Measurements from ENCODE around the gene APOBEC3F.
"Not testable (repeated sequence)": the region's sequence is repeated elsewhere in the genome, so short reads cannot be mapped to it uniquely, and the experiment has no call there.

Gene APOBEC3F
- total RNA-seq, result 8.6 to 18.2 (median 12.0) reads per million in 3 donors

GRCh38 chr22:39040538-39041296, at the start of gene APOBEC3F:
TSS of gene APOBEC3F (plus strand) at chr22:39040864. CDS start at chr22:39040961, 97 bp downstream.
- Histone ChIP-seq H3K4me3 (ENCODE audit: insufficient read depth, low read depth, low read length, poor library complexity, severe bottlenecking) (peak within 1 kb of the TSS; percentile 58), H3K27ac (ENCODE audit: insufficient read depth, low read length, poor library complexity, severe bottlenecking) (peak within 1 kb of the TSS; percentile 77)
- DNase-seq, result peak; percentile 49 to 66 (median 52)
- not testable (repeated sequence) for H3K27me3 ChIP-seq (replicated peaks; ENCODE audit: control insufficient read depth, insufficient read depth, low read length, poor library complexity, severe bottlenecking); H3K4me1 ChIP-seq (ENCODE audit: control insufficient read depth, insufficient read depth, low read length, poor library complexity, severe bottlenecking); H3K9me3 ChIP-seq (ENCODE audit: control insufficient read depth, low read length); H3K36me3 ChIP-seq (ENCODE audit: control insufficient read depth, insufficient read depth, low read length)

GRCh38 chr22:38992871-38993371, 47.7 kb upstream of the APOBEC3F start:
- H3K36me3 ChIP-seq (ENCODE audit: control insufficient read depth, insufficient read depth, low read length); H3K27ac ChIP-seq (ENCODE audit: insufficient read depth, low read length, poor library complexity, severe bottlenecking); H3K4me3 ChIP-seq (ENCODE audit: insufficient read depth, low read depth, low read length, poor library complexity, severe bottlenecking); H3K27me3 ChIP-seq (replicated peaks; ENCODE audit: control insufficient read depth, insufficient read depth, low read length, poor library complexity, severe bottlenecking); DNase-seq; H3K9me3 ChIP-seq (ENCODE audit: control insufficient read depth, low read length): not testable (repeated sequence)
- H3K4me1 ChIP-seq (ENCODE audit: control insufficient read depth, insufficient read depth, low read length, poor library complexity, severe bottlenecking), result peaks cover 17% of the 10 kb centered on the region

GRCh38 chr22:38996105-38996504, 44.6 kb upstream of the APOBEC3F start:
- Histone ChIP-seq H3K4me3 (ENCODE audit: insufficient read depth, low read depth, low read length, poor library complexity, severe bottlenecking) (no peak overlapping the region), H3K27ac (ENCODE audit: insufficient read depth, low read length, poor library complexity, severe bottlenecking) (no peak overlapping the region), H3K9me3 (ENCODE audit: control insufficient read depth, low read length) (no peaks in the 10 kb centered on the region), H3K36me3 (ENCODE audit: control insufficient read depth, insufficient read depth, low read length) (no peaks in the 10 kb centered on the region), H3K27me3 (replicated peaks; ENCODE audit: control insufficient read depth, insufficient read depth, low read length, poor library complexity, severe bottlenecking) (no peaks in the 10 kb centered on the region), H3K4me1 (ENCODE audit: control insufficient read depth, insufficient read depth, low read length, poor library complexity, severe bottlenecking) (no peaks in the 10 kb centered on the region)
- no peak for DNase-seq

- Histone ChIP-seq H3K9me3 (ENCODE audit: control insufficient read depth, low read length) (no peaks in the 10 kb centered on the region), H3K27ac (ENCODE audit: insufficient read depth, low read length, poor library complexity, severe bottlenecking) (no peak overlapping the region), H3K4me1 (ENCODE audit: control insufficient read depth, insufficient read depth, low read length, poor library complexity, severe bottlenecking) (no peaks in the 10 kb centered on the region), H3K36me3 (ENCODE audit: control insufficient read depth, insufficient read depth, low read length) (no peaks in the 10 kb centered on the region), H3K27me3 (replicated peaks; ENCODE audit: control insufficient read depth, insufficient read depth, low read length, poor library complexity, severe bottlenecking) (no peaks in the 10 kb centered on the region), H3K4me3 (ENCODE audit: insufficient read depth, low read depth, low read length, poor library complexity, severe bottlenecking) (no peak overlapping the region)
- DNase-seq, result no peak
These were observed 43.1 kb upstream of the APOBEC3F start for GRCh38 chr22:38997518-38997917.

GRCh38 chr22:39003165-39003638, 37.5 kb upstream of the APOBEC3F start:
- Histone ChIP-seq H3K4me1 (ENCODE audit: control insufficient read depth, insufficient read depth, low read length, poor library complexity, severe bottlenecking) (no peaks in the 10 kb centered on the region), H3K4me3 (ENCODE audit: insufficient read depth, low read depth, low read length, poor library complexity, severe bottlenecking) (no peak overlapping the region)

GRCh38 chr22:39007177-39007576, 33.5 kb upstream of the APOBEC3F start:
- H3K4me3 ChIP-seq (ENCODE audit: insufficient read depth, low read depth, low read length, poor library complexity, severe bottlenecking), result no peak overlapping the region
- H3K4me1 ChIP-seq (ENCODE audit: control insufficient read depth, insufficient read depth, low read length, poor library complexity, severe bottlenecking), result no peaks in the 10 kb centered on the region
- no peaks in the 10 kb centered on the region for H3K36me3 ChIP-seq (ENCODE audit: control insufficient read depth, insufficient read depth, low read length)
- no peak for DNase-seq
- no peak overlapping the region for H3K27ac ChIP-seq (ENCODE audit: insufficient read depth, low read length, poor library complexity, severe bottlenecking)
- H3K27me3 ChIP-seq (replicated peaks; ENCODE audit: control insufficient read depth, insufficient read depth, low read length, poor library complexity, severe bottlenecking), result no peaks in the 10 kb centered on the region
- no peaks in the 10 kb centered on the region for H3K9me3 ChIP-seq (ENCODE audit: control insufficient read depth, low read length)

More at GRCh38 chr22:39003165-39003638, 37.5 kb upstream of the APOBEC3F start:
- peak; percentile 57 to 68 (median 59) for DNase-seq
- Histone ChIP-seq H3K9me3 (ENCODE audit: control insufficient read depth, low read length) (no peaks in the 10 kb centered on the region), H3K36me3 (ENCODE audit: control insufficient read depth, insufficient read depth, low read length) (no peaks in the 10 kb centered on the region), H3K27me3 (replicated peaks; ENCODE audit: control insufficient read depth, insufficient read depth, low read length, poor library complexity, severe bottlenecking) (no peaks in the 10 kb centered on the region), H3K27ac (ENCODE audit: insufficient read depth, low read length, poor library complexity, severe bottlenecking) (no peak overlapping the region)

DNA sequence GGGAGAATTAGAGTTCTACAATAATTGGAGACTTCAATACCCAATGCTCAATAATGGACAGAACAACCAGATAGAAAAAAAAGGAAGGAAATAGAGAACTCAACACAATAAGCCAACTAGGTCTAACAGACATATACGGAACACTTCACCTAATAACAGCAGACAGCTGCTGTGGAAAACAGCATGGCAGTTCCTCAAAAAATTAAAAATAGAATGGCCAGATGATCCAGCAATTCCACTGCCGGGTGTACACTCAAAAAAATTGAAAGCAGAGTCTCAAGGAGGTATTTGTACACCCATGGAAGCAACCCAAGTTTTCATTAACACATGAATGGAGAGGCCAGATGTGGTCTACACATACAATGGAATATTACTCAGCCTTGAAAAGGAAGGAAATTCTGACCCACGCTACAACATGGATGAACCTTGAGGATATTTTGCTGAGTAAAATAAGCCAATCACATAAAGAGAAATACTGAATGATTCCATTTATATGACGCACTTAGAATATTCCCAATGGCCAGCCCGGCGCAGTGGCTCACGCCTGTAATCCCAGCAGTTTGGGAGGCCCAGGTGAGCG, 32.3 kb upstream of the APOBEC3F start:
- not testable (repeated sequence) for DNase-seq; H3K36me3 ChIP-seq (ENCODE audit: control insufficient read depth, insufficient read depth, low read length); H3K27me3 ChIP-seq (replicated peaks; ENCODE audit: control insufficient read depth, insufficient read depth, low read length, poor library complexity, severe bottlenecking); H3K4me3 ChIP-seq (ENCODE audit: insufficient read depth, low read depth, low read length, poor library complexity, severe bottlenecking); H3K27ac ChIP-seq (ENCODE audit: insufficient read depth, low read length, poor library complexity, severe bottlenecking); H3K4me1 ChIP-seq (ENCODE audit: control insufficient read depth, insufficient read depth, low read length, poor library complexity, severe bottlenecking); H3K9me3 ChIP-seq (ENCODE audit: control insufficient read depth, low read length)

DNA sequence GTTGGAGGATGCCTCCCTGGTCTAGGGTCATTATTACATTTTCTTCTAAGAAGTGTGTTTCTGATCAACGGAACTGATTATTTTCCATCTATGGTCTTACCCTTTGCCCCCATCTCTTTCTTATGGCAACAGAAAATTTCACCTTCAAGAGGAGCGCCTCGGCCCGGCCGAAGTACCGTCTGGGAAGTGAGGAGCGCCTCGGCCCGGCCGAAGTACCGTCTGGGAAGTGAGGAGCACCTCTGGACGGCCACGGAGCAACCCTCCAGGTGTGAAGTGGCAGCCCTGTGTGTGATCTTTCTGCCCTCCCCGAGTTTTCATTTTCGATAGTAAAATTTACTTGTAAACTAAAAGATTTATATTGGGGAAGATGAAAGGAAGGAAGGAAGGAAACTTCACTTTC, 29.7 kb upstream of the APOBEC3F start:
- no peaks in the 10 kb centered on the region for H3K36me3 ChIP-seq (ENCODE audit: control insufficient read depth, insufficient read depth, low read length)
- H3K4me3 ChIP-seq (ENCODE audit: insufficient read depth, low read depth, low read length, poor library complexity, severe bottlenecking), result no peak overlapping the region
- H3K27ac ChIP-seq (ENCODE audit: insufficient read depth, low read length, poor library complexity, severe bottlenecking), result no peak overlapping the region
- peaks cover 8% of the 10 kb centered on the region for H3K4me1 ChIP-seq (ENCODE audit: control insufficient read depth, insufficient read depth, low read length, poor library complexity, severe bottlenecking)
- no peaks in the 10 kb centered on the region for H3K9me3 ChIP-seq (ENCODE audit: control insufficient read depth, low read length)
- no peaks in the 10 kb centered on the region for H3K27me3 ChIP-seq (replicated peaks; ENCODE audit: control insufficient read depth, insufficient read depth, low read length, poor library complexity, severe bottlenecking)
- no peak for DNase-seq

GRCh38 chr22:39012533-39013511, 27.8 kb upstream of the APOBEC3F start:
- peaks cover 8% of the 10 kb centered on the region for H3K4me1 ChIP-seq (ENCODE audit: control insufficient read depth, insufficient read depth, low read length, poor library complexity, severe bottlenecking)
- H3K27me3 ChIP-seq (replicated peaks; ENCODE audit: control insufficient read depth, insufficient read depth, low read length, poor library complexity, severe bottlenecking), result no peaks in the 10 kb centered on the region
- peaks cover 4% of the 10 kb centered on the region for H3K36me3 ChIP-seq (ENCODE audit: control insufficient read depth, insufficient read depth, low read length)
- peak overlapping the region; percentile 68 for H3K27ac ChIP-seq (ENCODE audit: insufficient read depth, low read length, poor library complexity, severe bottlenecking)
- H3K9me3 ChIP-seq (ENCODE audit: control insufficient read depth, low read length), result no peaks in the 10 kb centered on the region
- H3K4me3 ChIP-seq (ENCODE audit: insufficient read depth, low read depth, low read length, poor library complexity, severe bottlenecking), result no peak overlapping the region
- no peak for DNase-seq

All from effector memory CD4-positive, alpha-beta T cell (primary cell).